Testis (tissue), 3 donors: ENCODE results near the gene UBE2M. TPM values are rescaled to one million over a fixed set of nuclear protein-coding genes. Genes with fewer than 3 reads are reported as not detected.

Experiments
- DNase-seq: peaks from one replicate; pipeline ENCODE4 v3.0.0-alpha.2; 2019
- H3K27ac ChIP-seq, 2 donors: fragments of 200-600 bp; sonication (generic); one replicate each; pipeline ENCODE4 v1.5.1; 2019
- H3K27me3 ChIP-seq: fragments of 200-600 bp; sonication (generic); one replicate; pipeline ENCODE4 v1.5.1; 2019
- H3K36me3 ChIP-seq: fragments of 200-600 bp; sonication (generic); one replicate; pipeline ENCODE4 v1.5.1; 2017; ENCODE audit warnings: low read depth; ENCODE audit errors: missing control alignments
- H3K4me1 ChIP-seq: fragments of 200-600 bp; sonication (generic); one replicate; pipeline ENCODE4 v1.5.1; 2019
- H3K4me3 ChIP-seq, 2 donors: fragments of 200-600 bp; sonication (generic); one replicate each; pipeline ENCODE4 v1.5.1; 2017 to 2019
- H3K9me3 ChIP-seq: fragments of 200-600 bp; sonication (generic); one replicate; pipeline ENCODE4 v1.5.1; 2017
- POLR2A ChIP-seq: fragments of 450-650 bp; IDR thresholded peaks from one replicate; pipeline ENCODE4 v1.6.1; 2017; ENCODE audit warnings: antibody characterized with exemption, mild to moderate bottlenecking, moderate library complexity
- WGBS, 2 donors: methylation state at CpG; one replicate each; pipeline ENCODE4 v1.1.5; 2018; 5-methylcytosine and 5-hydroxymethylcytosine counted together
- intact Hi-C: fragments of 100-400 bp; cut with DNase I; formaldehyde crosslinking; loops from one replicate; pipeline ENCODE4 v1.15.1; 2023; ENCODE audit warnings: low total_unique reads
- polyA plus RNA-seq: library from polyadenylated mRNA; stranded (reverse); fragments of 350-450 nt; fragmentation: Illumina TruSeq; extraction: RNeasy Lipid Tissue Mini Kit (QIAGEN cat#74804); gene quantifications from one replicate; pipeline ENCODE4 v1.2.3, GENCODE V29; 2014; ENCODE audit warnings: low read depth, low replicate concordance; ENCODE audit not compliant: insufficient read depth
- total RNA-seq, 2 donors: library from RNA; depleted of rRNA; stranded (reverse); fragments of >200 nt; gene quantifications; one replicate each; pipeline ENCODE4 v1.2.3, GENCODE V29; 2016
- TF ChIP-seq, protein P1 (sequence below), 3 experiments: fragments of 450-650 bp in 2 of 3; fragments of 200-600 bp in 1 of 3; sonication (generic) in 1 of 3; IDR thresholded peaks; one replicate each; pipeline ENCODE4 v1.5.1; 2016 to 2019; ENCODE audit warnings: antibody characterized with exemption in 3 of 3, mild to moderate bottlenecking in 2 of 3, moderate library complexity in 1 of 3

Gene UBE2M
- total and polyA plus RNA-seq, 3 donors from 2014 or later, result 65.0 to 155 (median 65.2) TPM

DNA sequence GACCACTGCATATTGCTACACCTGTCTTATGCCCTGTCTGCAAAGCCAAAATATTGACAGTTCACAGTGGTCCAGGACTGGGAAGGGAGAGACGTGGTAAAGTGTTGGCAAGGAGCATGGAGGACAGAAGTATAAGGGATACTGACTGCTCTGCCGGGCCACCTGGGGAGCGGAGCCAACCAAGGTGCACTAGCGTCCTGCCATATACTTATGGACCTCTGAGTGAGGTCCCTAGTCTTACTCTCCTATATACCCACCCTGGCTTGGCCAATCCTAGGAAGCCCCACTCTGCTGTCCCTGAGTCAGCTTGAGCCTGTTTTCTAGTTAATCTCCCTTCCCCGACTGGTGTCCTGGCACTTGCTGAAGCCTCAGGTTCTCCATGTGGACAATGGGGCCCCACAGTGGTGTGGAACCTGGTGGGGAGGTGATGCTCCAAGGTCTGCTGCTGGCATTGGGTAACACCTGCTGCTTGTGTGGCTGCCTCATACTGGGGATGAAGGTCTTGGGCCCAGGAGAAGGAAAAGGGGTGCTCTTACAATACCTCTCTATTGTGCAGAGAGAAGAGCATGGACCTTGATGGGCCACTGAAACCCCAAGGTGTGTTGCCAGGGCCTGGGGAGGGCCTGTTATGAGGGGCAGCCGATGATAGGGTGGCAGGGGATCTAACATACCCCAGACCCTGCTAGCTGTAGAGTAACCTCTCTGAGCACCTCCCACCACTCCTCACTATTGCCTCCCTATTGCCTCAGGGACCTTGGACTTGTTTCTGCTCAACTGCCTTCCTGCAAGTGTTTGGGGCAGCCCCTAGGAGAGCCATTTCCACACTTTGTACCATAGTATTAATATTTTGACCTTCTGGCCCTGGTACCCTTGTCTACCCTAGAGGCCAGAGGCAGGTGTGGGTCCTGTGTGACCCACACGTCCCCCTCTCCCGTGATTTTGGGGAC lies 21.3 kb downstream of the UBE2M start:
- 79 to 89% methylated on average over 8 of the region's 8 CpGs for WGBS, 2 donors
- no peak for DNase-seq

DNA sequence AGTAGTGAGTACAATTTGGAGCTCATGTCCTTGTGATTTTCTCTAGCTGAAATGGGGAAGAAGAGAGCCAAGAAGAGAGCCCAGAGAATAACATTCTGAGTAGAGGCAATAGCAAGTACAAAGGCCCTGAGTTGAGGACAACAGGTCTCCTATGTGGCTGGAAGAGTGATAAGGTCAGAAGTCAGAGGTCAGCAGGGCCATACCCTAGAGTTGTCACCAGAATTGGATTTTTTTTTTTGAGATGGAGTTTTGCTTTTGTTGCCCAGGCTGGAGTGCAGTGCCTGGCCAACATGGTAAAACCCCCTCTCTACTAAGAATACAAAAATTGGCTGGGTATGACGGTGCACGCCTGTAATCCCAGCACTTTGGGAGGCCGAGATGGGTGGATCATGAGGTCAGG lies 22.6 kb downstream of the UBE2M start:
- H3K36me3 ChIP-seq, result no peaks in the 10 kb centered on the region
- no peak overlapping the region for H3K4me3 ChIP-seq
- 86 to 89% methylated on average over 3 of the region's 3 CpGs for WGBS, 2 donors
- no peaks in the 10 kb centered on the region for H3K4me1 ChIP-seq
- DNase-seq, result no peak
- no peak overlapping the region for H3K27ac ChIP-seq
- H3K27me3 ChIP-seq, result no peaks in the 10 kb centered on the region
- intact Hi-C loops, result no loop called here
- TF ChIP-seq, protein P1, sequence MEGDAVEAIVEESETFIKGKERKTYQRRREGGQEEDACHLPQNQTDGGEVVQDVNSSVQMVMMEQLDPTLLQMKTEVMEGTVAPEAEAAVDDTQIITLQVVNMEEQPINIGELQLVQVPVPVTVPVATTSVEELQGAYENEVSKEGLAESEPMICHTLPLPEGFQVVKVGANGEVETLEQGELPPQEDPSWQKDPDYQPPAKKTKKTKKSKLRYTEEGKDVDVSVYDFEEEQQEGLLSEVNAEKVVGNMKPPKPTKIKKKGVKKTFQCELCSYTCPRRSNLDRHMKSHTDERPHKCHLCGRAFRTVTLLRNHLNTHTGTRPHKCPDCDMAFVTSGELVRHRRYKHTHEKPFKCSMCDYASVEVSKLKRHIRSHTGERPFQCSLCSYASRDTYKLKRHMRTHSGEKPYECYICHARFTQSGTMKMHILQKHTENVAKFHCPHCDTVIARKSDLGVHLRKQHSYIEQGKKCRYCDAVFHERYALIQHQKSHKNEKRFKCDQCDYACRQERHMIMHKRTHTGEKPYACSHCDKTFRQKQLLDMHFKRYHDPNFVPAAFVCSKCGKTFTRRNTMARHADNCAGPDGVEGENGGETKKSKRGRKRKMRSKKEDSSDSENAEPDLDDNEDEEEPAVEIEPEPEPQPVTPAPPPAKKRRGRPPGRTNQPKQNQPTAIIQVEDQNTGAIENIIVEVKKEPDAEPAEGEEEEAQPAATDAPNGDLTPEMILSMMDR (IDR thresholded peaks at IDR 0.05), result no peak
- no peak for TF ChIP-seq POLR2A
- H3K9me3 ChIP-seq, result no peaks in the 10 kb centered on the region

More for the DNA sequence above, 21.3 kb downstream of the UBE2M start:
- Histone ChIP-seq H3K27ac (no peak overlapping the region), H3K4me1 (no peaks in the 10 kb centered on the region), H3K9me3 (no peaks in the 10 kb centered on the region), H3K27me3 (no peaks in the 10 kb centered on the region), H3K36me3 (no peaks in the 10 kb centered on the region), H3K4me3 (no peak overlapping the region)
- TF ChIP-seq, protein P1 (IDR thresholded peaks at IDR 0.05), result no peak
- no peak for TF ChIP-seq POLR2A
- intact Hi-C loops, result no loop called here

DNA sequence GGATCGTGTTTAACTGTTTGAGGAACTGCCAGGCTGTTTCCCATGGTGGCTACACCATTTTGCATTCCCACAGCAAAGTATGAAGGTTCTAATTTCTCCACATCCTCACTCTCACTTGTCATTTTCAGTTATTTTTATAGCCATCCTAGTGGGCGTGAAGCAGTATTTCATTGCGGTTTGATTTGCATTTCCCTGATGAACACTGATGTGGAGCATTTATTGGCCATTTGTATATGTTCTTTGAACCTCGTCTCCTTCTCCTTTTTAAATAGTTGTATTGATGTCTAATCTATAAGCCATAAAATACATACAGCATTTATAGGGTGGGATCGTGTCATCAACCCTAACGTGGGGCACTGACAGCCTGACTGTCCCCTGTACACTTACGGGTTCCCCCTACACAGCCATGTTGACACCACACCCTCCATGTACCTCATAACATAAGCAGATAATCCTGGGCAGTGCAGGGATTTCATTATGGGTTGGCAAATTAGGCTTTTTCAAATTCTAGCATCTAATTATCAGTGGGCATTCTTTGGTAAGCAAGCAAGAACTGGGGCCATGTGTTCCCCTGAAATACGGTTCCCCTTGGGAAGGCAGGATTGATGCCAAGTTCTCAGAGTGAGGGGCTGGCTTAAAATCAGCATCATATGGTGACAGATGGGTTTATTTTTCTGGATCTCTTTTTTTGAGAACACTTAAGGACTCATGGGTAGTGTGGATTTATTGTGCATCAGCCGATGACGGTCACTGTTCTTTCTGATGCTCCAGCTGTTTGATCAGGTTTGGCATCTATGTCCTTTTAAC lies 27.2 kb downstream of the UBE2M start:
- Histone ChIP-seq H3K27me3 (no peaks in the 10 kb centered on the region), H3K9me3 (no peaks in the 10 kb centered on the region), H3K4me3 (no peak overlapping the region), H3K27ac (no peak overlapping the region), H3K4me1 (no peaks in the 10 kb centered on the region), H3K36me3 (no peaks in the 10 kb centered on the region)
- 77 to 78% methylated on average over 10 of the region's 10 CpGs for WGBS, 2 donors
- DNase-seq, result no peak
- no peak for TF ChIP-seq POLR2A
- TF ChIP-seq, protein P1 (IDR thresholded peaks at IDR 0.05), result no peak
- intact Hi-C loops, result no loop called here

DNA sequence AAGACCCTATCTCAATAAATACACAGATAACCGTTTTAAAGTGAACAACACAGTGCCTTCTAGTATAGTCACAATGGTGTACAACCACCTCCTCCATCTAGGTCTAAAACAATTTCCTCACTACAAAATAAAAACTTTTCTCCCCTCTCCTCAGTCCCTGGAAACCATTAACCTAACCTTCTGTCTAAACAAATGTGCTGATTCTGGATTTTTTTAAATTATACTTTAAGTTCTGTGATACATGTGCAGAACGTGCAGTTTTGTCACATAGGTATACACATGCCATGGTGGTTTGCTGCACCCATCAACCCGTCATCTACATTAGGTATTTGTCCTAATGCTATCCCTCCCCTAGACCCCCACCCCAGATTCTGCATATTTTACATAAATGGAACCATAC lies 29.0 kb downstream of the UBE2M start:
- Histone ChIP-seq H3K4me3 (no peak overlapping the region), H3K27ac (no peak overlapping the region), H3K9me3 (no peaks in the 10 kb centered on the region), H3K4me1 (no peaks in the 10 kb centered on the region), H3K36me3 (no peaks in the 10 kb centered on the region), H3K27me3 (no peaks in the 10 kb centered on the region)
- intact Hi-C loops, result no loop called here
- TF ChIP-seq, protein P1 (IDR thresholded peaks at IDR 0.05), result no peak
- DNase-seq, result no peak
- WGBS, 2 donors, result 85 to 86% methylated on average over 3 of the region's 3 CpGs
